Parathyroid adenoma (tissue), 2 donors: ENCODE measurements around the gene AVPI1.
A peak's percentile ranks its signal among the peaks of the same experiment; 100 is the strongest.
"Not testable (repeated sequence)": the region's sequence is repeated elsewhere in the genome, so short reads cannot be mapped to it uniquely, and the experiment has no call there.

Experiments used
- H2AFZ ChIP-seq: fragments of 300-600 bp; sonication (generic); one replicate; pipeline ENCODE4 v1.7.0; 2017; ENCODE audit warnings: antibody characterized with exemption, mild to moderate bottlenecking
- H3K27ac ChIP-seq: fragments of 300-600 bp; sonication (generic); one replicate; pipeline ENCODE4 v1.7.0; 2017
- H3K27me3 ChIP-seq: fragments of 300-600 bp; sonication (generic); one replicate; pipeline ENCODE4 v1.7.0; 2017; ENCODE audit warnings: low read length; ENCODE audit not compliant: control insufficient read depth, insufficient read depth
- H3K36me3 ChIP-seq: fragments of 300-600 bp; sonication (generic); one replicate; pipeline ENCODE4 v1.7.0; 2017; ENCODE audit warnings: low read length; ENCODE audit not compliant: control insufficient read depth, insufficient read depth
- H3K4me1 ChIP-seq: fragments of 300-600 bp; sonication (generic); one replicate; pipeline ENCODE4 v1.7.0; 2017; ENCODE audit warnings: control low read depth
- H3K4me2 ChIP-seq: fragments of 300-600 bp; sonication (generic); one replicate; pipeline ENCODE4 v1.7.0; 2017; ENCODE audit warnings: low read length
- H3K4me3 ChIP-seq: fragments of 300-600 bp; sonication (generic); one replicate; pipeline ENCODE4 v1.7.0; 2017; ENCODE audit warnings: low read depth, low read length
- H3K79me2 ChIP-seq: fragments of 300-600 bp; sonication (generic); one replicate; pipeline ENCODE4 v1.7.0; 2017; ENCODE audit warnings: control low read depth
- H3K9ac ChIP-seq: fragments of 300-600 bp; sonication (generic); one replicate; pipeline ENCODE4 v1.7.0; 2017; ENCODE audit warnings: mild to moderate bottlenecking
- H3K9me3 ChIP-seq: fragments of 300-600 bp; sonication (generic); one replicate; pipeline ENCODE4 v1.7.0; 2017; ENCODE audit warnings: low read length; ENCODE audit not compliant: control insufficient read depth
- TF ChIP-seq, protein P1 (sequence below): fragments of 300-600 bp; sonication (generic); IDR thresholded peaks from one replicate; pipeline ENCODE4 v1.7.0; 2017; ENCODE audit warnings: antibody characterized with exemption, mild to moderate bottlenecking
- donor health status: primary hyperparathyroidism.

Gene AVPI1

DNA sequence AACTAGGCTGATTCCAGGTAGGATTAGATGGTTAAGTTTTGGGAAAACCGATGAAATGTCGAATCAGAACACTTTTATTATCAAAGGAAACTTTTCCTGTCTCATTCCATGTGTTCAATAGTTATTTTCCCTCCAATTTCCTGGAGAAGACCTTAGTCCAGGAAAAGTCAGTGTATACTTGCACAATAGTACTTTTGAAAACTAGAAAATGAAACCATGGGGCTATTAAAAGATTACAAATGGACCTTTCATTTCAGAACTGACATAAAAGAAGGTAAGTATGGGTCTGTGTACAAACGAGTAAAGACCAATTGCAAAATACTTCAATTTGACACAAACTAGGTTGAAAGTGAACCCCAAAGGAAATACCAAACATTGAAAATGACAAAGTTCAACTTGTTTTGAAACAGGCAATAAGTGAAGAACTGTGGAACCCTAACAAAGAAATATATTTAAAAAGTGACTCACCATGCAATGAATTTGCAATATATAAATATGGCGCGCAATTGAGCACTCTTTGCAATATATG, 2.1 kb downstream of the AVPI1 start:
- Histone ChIP-seq H2AFZ (no peak overlapping the region), H3K4me2 (peak overlapping the region; percentile 18), H3K79me2 (peaks cover 4% of the 10 kb centered on the region), H3K9ac (no peak overlapping the region), H3K9me3 (no peaks in the 10 kb centered on the region), H3K4me3 (no peak overlapping the region), H3K27ac (no peak overlapping the region), H3K27me3 (no peaks in the 10 kb centered on the region), H3K4me1 (peaks cover 21% of the 10 kb centered on the region), H3K36me3 (no peaks in the 10 kb centered on the region)
- TF ChIP-seq, protein P1, sequence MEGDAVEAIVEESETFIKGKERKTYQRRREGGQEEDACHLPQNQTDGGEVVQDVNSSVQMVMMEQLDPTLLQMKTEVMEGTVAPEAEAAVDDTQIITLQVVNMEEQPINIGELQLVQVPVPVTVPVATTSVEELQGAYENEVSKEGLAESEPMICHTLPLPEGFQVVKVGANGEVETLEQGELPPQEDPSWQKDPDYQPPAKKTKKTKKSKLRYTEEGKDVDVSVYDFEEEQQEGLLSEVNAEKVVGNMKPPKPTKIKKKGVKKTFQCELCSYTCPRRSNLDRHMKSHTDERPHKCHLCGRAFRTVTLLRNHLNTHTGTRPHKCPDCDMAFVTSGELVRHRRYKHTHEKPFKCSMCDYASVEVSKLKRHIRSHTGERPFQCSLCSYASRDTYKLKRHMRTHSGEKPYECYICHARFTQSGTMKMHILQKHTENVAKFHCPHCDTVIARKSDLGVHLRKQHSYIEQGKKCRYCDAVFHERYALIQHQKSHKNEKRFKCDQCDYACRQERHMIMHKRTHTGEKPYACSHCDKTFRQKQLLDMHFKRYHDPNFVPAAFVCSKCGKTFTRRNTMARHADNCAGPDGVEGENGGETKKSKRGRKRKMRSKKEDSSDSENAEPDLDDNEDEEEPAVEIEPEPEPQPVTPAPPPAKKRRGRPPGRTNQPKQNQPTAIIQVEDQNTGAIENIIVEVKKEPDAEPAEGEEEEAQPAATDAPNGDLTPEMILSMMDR = no peak

- not testable (repeated sequence) for H3K4me3 ChIP-seq, H3K9ac ChIP-seq, H2AFZ ChIP-seq
These were observed 2.7 kb downstream of the AVPI1 start for GRCh38 chr10:97684368-97684713.

DNA sequence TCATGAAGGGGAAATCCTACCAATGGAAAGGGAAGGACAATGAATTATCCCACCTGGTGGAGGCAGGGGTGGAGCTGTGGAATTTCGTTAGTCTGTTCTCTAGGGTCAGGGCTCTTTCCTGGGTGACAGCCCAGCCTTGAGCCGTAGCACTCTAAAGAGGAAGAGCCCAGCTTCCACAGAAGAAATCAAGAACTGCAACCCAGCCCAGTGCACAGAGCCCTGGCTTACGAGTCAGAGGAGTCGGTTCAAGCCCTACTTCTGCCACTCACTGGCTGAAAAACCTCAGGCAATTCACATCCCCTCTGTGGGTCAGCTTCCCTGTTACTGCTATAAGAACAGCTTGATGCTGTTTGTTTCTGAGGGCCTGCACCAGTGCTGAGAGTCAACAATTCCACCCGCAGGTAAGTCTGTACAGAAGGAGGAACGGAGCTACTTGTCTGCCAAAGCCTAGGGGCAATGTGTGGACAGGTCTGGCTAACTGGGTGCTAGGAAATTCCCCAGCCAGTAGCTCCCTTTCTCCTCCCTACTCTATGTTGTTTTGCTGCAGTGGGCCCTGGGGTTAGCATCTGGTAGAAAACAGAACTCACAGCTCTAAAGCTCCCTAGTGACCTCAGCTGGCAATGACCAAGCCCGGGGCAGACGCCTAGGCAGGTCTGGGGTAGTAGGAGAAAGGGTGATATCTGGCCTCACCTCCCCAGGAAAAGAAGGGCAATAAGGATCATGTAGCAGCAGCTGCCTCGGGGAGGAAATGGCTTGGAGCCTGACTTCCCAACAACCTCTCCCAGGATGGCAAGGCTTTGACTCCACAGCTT, 3.3 kb downstream of the AVPI1 start:
- Histone ChIP-seq H3K9me3 (no peaks in the 10 kb centered on the region), H3K79me2 (peaks cover 4% of the 10 kb centered on the region), H3K27me3 (no peaks in the 10 kb centered on the region), H3K4me2 (no peak overlapping the region), H3K27ac (no peak overlapping the region), H3K9ac (no peak overlapping the region), H2AFZ (no peak overlapping the region), H3K4me3 (no peak overlapping the region), H3K36me3 (no peaks in the 10 kb centered on the region), H3K4me1 (peaks cover 21% of the 10 kb centered on the region)
- TF ChIP-seq, protein P1 = no peak

More at GRCh38 chr10:97684368-97684713, 2.7 kb downstream of the AVPI1 start:
- H3K36me3 ChIP-seq, H3K9me3 ChIP-seq, H3K27me3 ChIP-seq, H3K4me2 ChIP-seq, H3K79me2 ChIP-seq, H3K27ac ChIP-seq: not testable (repeated sequence)
- peaks cover 21% of the 10 kb centered on the region for H3K4me1 ChIP-seq

DNA sequence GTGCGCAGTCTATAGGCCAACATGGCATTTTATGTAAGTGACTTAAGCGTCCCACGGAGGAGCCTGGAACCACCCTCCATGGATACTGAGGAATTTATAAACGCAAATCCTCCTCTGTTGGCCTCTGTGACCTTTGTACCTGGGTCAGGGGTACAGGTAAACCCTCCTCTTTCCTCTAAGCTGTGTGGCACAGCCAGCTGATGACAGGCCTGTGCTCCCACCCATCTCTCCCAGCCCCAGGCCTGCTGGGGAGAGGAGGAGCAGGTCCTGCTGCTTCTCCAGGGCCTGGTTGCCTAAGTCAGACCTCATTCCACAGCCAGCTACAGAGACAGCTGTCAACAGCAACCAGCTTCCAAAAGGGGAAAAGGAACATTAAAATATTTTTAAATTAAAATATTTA, 5.0 kb downstream of the AVPI1 start:
- Histone ChIP-seq H3K4me3 (no peak overlapping the region), H3K9me3 (no peaks in the 10 kb centered on the region), H3K4me2 (no peak overlapping the region), H3K36me3 (no peaks in the 10 kb centered on the region), H2AFZ (no peak overlapping the region), H3K9ac (no peak overlapping the region), H3K27ac (no peak overlapping the region), H3K4me1 (peaks cover 15% of the 10 kb centered on the region), H3K27me3 (no peaks in the 10 kb centered on the region), H3K79me2 (peaks cover 4% of the 10 kb centered on the region)
- TF ChIP-seq, protein P1 = no peak

- Histone ChIP-seq H3K27me3 (no peaks in the 10 kb centered on the region), H3K4me1 (no peaks in the 10 kb centered on the region), H2AFZ (no peak overlapping the region), H3K9me3 (no peaks in the 10 kb centered on the region), H3K4me2 (no peak overlapping the region), H3K36me3 (no peaks in the 10 kb centered on the region), H3K4me3 (no peak overlapping the region), H3K79me2 (no peaks in the 10 kb centered on the region), H3K9ac (no peak overlapping the region), H3K27ac (no peak overlapping the region)
- TF ChIP-seq, protein P1 = no peak
These were observed 7.4 kb downstream of the AVPI1 start for GRCh38 chr10:97679594-97679993.
